Fibroblast of upper back skin (primary cell): Measurements from ENCODE around the gene CSMD2.
"Not testable (repeated sequence)": the region's sequence is repeated elsewhere in the genome, so short reads cannot be mapped to it uniquely, and the experiment has no call there.

Source experiments
- DNase-seq: peaks from one replicate; pipeline ENCODE4 v3.0.0-alpha.2; 2013

The CSMD2 gene

DNA sequence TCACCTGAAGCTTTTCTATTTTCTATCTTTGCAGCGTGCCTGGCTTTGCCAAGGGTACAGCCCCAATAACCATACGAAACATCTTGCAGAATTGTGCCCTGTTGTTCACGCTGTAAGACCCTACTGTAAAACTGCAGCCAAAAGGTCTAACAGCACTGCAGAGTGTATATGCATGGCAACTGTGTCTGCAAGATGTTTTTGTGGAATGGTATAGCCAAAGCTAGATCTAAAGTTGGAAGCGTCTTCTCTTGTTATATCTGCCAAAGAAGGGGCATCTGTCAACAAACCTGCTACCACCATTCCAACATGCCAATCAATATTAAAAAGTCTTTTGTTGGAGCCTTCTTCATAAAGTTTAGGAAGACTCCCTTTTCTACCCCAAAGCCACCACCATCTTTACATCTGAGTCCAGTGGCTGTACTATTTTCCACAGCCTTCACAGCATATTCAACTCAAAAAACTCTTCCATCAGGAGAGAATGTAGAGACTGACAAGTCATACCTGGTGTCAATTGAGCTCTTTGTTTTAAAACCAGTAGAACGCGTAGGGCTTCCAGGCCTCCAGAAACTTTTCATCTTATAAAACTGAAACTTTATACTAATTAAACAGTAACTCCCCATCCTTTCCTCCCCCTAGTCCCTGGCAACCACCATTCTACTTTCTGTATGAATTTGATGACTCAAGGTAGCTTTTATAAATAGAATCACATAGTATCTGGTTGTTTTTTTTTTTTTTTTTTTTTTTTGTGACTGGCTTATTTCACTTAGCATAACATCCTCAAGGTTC is 652.6 kb downstream of the CSMD2 start:
- DNase-seq, result no peak

GRCh38 chr1:33509276-33509675 is 655.8 kb downstream of the CSMD2 start:
- DNase-seq, result not testable (repeated sequence)

DNA sequence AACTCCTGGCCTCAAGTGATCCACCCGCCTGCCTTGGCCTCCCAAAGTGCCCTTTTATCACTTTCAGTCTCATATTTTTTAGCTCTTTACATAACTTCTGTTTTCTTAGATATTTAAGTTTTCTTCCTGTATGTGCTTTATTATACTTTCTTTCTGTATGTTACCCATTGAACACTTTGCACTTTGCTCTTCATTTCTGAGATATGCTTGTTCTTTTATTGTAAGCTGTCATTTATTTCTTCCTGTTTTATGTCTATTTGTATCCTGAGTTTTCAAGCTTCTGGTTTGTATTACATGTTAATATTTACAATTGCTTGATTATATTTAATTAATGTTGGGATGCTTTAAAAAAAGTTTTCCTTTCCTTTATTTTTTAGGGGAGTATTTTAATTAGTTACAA is 656.9 kb downstream of the CSMD2 start:
- DNase-seq, result no peak

DNA sequence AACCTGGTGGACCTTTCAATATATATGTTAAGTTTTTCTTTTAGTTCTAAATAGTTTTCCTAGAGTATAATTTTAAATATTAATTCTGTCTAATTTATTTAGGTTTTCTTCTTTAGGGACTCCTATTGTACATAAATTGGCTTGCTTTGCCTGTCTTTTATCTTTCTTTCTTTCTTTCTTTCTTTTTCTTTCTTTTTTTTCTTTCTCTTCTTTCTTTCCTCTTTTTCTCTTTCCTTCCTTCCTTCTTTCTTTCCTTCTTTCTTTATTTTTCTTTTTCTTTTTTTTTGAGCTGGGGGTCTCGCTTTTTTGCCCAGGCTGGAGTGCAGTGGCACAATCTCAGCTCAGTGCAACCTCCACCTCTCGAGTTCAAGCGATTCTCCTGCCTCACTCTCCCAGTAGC is 657.4 kb downstream of the CSMD2 start:
- DNase-seq, result no peak

GRCh38 chr1:33503506-33503905 is 661.5 kb downstream of the CSMD2 start:
- no peak for DNase-seq

DNA sequence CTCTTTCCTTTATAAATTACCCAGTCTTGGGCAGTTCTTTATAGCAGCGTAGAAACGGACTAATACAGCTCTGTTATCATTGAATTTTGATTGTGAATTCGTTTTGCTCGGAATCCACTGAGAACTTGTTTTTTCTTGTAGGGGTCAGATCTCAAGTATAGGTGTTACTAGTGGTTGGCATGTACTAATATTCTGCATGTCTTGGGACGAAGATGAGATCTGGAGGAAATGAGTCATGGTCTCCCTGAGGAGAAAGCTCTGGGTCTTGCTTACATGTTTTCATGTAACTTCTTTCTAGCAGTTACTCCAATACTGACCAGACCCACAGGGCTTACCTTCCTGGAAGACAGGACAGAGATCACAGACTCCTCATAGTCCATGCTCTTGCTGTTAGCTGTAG is 662.3 kb downstream of the CSMD2 start:
- DNase-seq, result peak; percentile 49

DNA sequence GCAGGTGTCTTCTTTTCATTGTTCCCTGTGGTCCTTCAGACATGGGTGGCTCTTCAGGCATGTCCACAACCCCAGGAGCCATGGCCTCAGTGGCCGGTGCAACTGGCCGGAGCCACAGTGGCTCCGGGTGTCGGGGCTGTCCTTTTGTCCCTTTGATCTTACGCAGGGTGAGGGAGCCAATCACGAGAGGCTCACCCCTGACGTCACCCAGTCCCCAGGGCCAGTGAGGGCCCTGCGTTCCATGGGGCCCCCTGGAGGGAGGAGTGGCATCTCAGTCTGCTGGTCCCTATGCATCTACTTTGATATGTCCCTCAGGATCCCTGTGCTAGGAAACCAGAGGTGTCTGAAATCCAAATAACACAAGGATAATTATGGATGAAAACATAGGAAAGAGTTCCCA is 663.3 kb downstream of the CSMD2 start:
- DNase-seq, result no peak

DNA sequence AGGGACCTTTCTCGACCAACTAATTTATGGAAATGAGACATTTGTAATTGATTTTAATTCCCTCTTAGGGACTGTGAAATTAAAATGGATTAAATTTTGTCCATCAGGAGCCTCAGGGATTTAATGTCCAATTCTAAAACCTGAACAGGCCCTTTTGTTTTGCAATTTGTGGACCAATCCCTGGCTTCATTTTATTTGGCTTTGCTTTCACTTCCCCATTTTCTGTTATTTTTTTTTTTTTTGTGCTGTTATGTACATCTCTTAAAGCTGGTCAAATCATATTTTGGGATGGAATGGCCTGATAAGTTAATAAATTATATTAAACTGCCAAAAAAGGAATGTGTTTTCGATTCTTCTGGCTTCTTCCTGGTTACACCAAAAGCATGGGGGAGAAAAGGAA is 663.7 kb downstream of the CSMD2 start:
- no peak for DNase-seq

GRCh38 chr1:33500547-33500946 is 664.5 kb downstream of the CSMD2 start:
- DNase-seq, result no peak

GRCh38 chr1:33497410-33497809 is 667.6 kb downstream of the CSMD2 start:
- DNase-seq, result no peak

- no peak for DNase-seq
These were observed 670.1 kb downstream of the CSMD2 start for GRCh38 chr1:33494929-33495328.

DNA sequence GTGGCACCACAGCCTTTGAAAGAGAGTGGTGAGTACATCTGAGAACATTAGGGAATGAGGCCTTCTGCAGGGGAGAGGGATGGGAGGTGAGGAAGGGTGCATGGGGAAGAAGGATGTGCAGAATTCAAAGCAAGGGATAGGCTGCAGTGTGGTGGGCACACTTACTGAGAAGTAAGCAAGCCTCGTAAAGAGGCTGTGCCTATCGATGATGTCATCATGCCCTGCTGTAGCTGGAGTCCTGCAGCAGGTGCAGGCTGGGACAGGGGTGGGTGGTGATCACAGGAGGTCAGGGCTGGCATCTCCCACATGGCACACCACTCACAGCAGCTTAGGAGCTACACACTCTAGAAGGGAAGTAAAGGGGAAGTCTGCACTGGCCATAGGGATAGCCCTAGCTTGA is 676.4 kb downstream of the CSMD2 start:
- DNase-seq, result no peak

GRCh38 chr1:33482412-33482811 is 682.6 kb downstream of the CSMD2 start:
- no peak for DNase-seq

DNA sequence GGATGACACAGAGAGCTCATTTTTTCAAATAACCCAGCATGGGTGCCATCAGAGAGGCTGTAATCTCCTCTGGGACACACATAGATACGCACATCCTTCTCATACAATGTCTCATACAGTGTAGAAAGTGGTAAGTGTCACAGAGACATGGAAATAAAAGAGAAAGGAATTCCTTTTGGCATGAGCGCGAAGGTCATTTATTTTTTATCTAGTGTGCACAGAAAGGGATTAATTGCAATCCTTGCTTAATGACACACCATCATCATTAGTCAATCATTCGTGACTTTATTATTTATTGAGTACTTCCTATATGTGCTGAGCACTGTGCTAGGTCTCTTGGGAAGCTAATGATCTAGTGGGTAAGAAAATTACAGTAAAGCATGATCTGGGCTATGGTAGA is 687.6 kb downstream of the CSMD2 start:
- DNase-seq, result no peak

DNA sequence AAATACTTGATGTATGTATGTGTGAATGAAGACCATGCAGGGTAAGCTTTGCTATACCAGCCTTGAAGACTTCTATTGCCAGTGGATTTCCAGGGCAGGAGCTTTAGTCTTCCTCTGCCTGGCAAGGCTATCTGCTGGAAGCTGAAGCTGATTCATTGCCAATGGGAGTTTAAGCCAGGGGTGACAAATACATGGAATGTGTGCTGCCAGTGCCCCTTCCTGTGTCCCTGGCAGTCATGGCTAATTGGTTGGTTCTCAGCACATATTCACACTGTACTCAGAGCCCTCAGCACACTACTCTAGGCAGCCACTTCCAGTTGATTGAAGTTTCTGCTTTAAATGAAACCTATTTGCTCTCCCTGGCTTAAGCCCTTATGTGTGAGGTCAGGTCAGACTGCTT is 691.1 kb downstream of the CSMD2 start:
- no peak for DNase-seq

DNA sequence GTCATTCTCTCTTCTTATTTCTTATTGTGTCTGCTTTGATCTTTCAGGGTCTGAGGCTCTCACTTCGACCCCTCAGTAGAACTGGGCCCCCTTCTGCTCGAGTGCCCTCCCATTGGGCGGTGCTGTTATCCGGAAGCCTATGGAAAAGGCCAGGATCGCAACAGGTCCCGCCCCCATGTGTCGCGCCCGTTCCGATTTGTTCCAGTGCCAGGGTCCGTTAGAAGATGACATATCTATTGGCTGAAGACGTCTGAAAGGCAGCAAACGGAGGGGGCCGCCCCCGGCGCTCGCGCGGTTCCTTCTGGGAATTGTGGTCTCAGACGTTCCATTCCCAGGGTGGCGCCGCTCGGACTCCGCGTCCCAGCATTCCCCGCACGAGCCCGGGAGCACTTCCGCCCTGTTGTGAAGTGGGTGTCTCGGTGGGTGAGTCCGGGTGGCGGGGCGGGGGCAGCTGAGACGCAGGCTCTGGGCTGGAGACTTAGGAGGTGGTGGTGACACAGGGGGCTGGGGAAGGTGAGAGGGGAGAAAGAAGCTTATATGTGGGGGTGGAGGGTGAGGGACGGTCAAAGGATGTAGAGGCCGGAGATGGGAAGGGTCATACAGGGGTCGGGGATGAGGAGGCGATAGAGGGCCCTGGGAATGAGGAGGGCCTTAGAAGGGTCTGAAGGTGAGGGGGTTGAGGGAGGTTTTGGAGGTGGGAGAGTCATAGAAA is 692.6 kb downstream of the CSMD2 start, which contains the start of gene ZSCAN20:
ZSCAN20 (plus strand) TSS at position 377 of the 712 bp plus-strand sequence. CDS start 6,644 bp downstream, outside the sequence.
- peak; percentile 99 for DNase-seq

DNA sequence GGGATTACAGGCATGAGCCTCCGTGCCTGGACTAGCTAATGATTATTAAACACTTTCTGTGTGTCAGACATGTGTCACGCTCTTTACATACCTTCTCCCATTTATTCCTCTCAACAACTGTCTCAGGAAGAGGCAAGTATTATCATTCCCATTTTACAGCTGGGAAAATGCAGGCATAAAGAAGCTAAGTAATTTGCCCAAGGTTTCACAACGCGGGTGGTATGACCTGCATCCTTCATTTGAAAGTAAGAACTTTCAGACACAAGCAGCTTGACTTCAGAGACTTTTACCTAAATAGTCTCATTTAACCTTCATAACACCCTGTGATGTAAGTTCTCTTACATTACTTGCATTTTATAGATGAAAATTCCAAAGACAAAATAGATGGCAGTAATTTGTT is 693.6 kb downstream of the CSMD2 start:
- no peak for DNase-seq

DNA sequence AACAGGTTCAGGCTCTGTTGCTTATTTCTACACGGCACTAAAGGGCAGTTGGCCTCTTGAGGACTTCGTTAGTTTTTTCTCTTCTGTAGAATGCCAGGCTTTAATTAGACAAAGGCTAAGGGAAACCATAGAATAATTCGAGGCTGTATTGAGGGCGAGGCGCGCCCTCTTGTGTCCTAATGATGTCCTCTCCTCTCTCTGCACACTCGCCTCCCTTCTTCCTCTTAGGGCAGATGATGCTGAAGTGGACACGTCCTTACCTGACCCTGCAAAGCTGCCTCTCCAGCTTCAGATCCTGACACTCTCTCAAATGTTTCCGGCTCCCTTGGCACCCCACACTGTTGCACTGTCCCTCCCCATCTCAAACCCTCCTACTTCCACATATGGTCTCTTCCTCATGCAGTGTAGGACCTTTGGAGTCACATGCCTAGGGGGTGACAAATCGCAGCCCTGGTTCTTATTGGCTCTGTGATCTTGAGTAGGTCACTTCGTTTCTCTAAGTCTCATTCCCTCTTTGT is 694.5 kb downstream of the CSMD2 start:
- DNase-seq, result peak; percentile 84

GRCh38 chr1:33469691-33470090 is 695.3 kb downstream of the CSMD2 start:
- no peak for DNase-seq

- no peak for DNase-seq
These were observed 696.1 kb downstream of the CSMD2 start for GRCh38 chr1:33468967-33469366.

- DNase-seq, result peak; percentile 38
These were observed 696.5 kb downstream of the CSMD2 start for GRCh38 chr1:33468531-33468930.

- no peak for DNase-seq
These were observed 697.0 kb downstream of the CSMD2 start for GRCh38 chr1:33468011-33468410.

GRCh38 chr1:33466159-33466558 is 698.9 kb downstream of the CSMD2 start:
- no peak for DNase-seq

DNA sequence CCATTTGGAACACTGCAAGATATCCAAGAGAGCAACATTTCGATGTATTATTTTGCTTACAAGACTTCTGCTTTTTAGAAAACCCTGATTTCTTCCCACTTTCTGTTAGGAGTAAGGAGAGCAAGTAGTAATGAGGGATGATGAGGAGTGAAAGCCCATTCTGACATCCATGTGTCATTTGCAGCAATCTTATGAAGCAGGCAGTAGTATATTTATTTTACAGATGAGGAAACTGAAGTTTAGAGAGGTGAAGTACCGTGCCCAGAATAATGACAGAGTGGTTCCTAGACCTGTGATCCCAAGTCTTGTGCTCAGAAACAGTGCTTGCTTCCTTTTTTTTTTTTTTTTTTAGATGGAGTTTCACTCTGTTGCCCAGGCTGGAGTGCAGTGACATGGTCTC is 699.7 kb downstream of the CSMD2 start:
- DNase-seq, result no peak
